HG02885 (cell line): ENCODE results near the gene PDZD8.
"Not testable (repeated sequence)": the region's sequence is repeated elsewhere in the genome, so short reads cannot be mapped to it uniquely, and the experiment has no call there.

Experiments
- ATAC-seq: cut with Tn5 transposase; IDR thresholded peaks from one replicate; pipeline ENCODE4 v1.9.1; 2021; ENCODE audit warnings: mild to moderate bottlenecking; ENCODE audit not compliant: unreplicated experiment, poor library complexity

The PDZD8 gene

DNA sequence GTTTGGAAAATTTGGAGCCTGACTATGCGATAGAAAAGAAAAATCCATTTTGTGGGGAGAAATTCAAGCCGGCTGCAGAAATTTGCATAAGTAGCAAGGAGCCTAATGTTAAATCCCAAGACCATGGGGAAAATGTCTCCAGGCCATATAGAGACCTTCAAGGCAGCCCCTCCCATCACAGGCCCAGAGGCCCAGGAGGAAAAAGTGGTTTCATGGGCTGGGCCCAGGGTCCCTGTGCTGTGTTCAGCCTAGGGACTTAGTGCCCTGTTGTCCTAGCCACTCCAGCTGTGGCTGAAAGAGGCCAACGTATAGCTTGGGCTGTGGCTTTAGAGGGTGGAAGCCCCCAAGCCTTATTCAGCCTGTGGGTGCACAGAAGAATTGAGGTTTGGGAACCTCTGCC lies 71.8 kb downstream of the PDZD8 start:
- ATAC-seq = not testable (repeated sequence)

DNA sequence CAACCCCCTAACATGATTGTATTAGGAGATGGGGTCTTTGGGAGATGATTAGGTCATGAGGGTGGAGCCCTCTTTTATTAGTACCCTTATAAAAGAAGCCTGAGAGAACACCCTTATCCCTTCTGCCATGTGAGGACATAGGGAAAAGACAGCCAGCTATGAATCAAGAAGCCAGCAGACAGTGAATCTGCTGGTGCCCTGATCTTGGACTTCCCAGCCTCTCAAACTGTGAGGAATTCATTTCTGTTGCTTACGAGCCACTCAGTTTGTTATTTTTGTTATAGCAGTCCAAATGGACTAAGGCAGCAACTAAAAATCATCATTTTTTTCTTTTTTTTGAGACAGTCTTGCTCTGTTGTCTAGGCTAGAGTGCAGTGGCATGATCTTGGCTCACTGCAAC lies 74.6 kb downstream of the PDZD8 start:
- no peak for ATAC-seq

DNA sequence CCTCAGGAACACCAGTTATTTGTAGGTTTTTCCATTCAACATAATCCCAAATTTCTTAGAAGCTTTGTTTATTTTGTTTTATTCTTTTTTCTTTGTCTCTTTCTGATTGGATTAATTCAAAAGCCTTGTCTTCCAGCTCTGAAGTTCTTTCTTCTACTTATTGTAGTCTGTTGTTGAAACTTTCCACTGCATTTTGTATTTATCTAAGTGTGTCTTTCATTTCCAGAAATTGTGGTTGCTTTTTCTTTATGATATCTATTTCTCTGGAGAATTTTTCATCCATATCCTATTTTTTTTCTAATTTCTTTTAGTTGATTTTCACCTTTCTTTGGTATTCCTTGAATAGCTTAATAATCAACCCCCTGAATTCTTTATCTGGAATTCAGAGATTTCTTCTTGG lies 75.8 kb downstream of the PDZD8 start:
- ATAC-seq = no peak

DNA sequence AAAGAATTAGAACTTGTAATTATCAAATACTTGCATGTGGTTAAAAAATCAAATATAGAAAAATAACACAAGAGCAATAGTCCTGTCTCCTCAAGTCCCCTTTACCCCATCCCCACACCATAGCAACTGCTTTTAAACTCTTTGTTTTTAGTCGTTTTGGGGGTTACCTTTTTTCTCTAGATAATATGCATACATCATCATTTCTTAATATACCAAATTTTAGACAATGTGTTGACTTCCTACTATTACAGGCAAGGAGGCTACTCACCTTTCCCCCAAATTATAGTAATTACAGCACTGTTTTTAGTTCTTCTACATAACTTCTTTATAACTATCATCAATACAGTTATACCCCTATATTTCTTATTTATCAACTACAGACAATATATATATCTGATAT lies 77.0 kb downstream of the PDZD8 start:
- no peak for ATAC-seq

DNA sequence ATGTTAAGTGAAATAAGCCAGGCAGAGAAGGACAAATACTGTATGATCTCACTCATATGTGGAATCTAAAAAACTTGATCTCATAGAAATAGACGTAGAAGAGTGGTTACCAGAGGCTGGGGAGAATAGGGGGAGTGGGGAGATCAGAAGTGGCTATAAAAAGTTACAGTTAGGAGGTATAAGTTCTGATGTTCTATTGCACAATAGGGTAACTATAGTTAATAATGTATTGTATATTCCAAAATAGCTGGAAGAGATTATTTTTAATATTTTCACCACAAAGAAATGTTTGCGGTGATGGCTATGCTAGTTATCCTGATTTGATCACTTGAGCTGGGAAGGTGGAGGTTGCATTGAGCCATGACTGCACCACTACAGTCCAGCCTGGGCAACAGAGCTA lies 80.5 kb downstream of the PDZD8 start:
- ATAC-seq = no peak

- ATAC-seq = no peak
These were observed 81.1 kb downstream of the PDZD8 start for GRCh38 chr10:117294039-117294645.

DNA sequence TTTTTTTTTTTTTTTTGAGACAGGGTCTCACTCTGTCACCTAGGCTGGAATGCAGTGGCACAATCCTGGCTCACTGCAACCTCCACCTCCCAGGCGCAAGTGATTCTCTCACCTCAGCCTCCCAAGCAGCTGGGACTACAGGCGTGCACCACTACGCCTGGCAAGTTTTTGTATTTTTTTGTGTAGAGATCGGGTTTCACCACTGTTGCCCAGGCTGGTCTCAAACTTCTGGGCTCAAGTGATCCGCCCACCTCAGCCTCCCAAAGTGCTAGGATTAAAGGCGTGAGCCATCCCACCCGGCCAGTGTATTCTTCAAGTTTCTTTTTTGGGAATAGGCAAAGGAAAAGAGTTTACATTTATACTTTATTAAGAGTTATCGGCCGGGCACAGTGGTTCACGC lies 84.4 kb downstream of the PDZD8 start:
- not testable (repeated sequence) for ATAC-seq

- no peak for ATAC-seq
These were observed 90.3 kb downstream of the PDZD8 start for GRCh38 chr10:117284716-117285494.

GRCh38 chr10:117277675-117278074 lies 97.6 kb downstream of the PDZD8 start:
- no peak for ATAC-seq

- no peak for ATAC-seq
These were observed 100.1 kb downstream of the PDZD8 start for GRCh38 chr10:117275121-117275520.

DNA sequence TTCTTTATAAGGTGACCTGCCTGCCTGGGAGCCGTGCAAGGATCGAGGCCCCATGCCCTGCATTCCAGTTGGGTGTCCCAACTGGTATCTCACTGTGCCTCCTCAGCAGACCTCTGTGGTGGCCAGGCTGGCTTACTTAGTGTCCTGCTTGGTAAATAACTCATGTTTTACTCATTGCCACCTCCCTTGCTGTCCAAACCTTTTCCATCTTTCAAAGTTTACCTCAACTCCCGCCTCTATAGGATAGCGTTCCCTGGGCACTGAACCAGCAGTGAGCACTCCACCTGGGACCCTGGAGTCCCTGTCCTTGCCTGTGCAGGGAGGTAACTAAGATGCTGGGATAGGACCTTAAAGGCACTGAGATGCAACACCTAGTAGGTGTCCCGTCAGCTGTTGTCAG lies 100.7 kb downstream of the PDZD8 start:
- ATAC-seq = no peak

DNA sequence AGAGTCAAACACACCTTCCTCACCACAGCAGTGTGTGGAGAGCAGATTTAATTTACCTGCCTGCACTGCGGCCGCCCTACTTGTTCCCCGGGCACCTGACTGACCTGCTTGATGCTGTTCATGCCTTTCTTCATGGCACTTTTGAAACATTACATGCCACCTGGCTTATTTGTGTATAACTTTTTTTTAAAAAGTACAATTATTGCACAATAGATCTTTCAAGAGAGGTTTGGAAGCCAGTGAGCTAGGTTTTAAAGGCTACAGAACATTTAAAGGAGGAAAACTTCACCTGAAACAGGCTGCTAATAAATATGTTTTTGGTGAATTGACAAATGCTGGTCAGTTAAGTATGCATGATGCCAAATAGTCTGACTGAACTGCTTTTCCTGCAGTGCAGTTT lies 101.3 kb downstream of the PDZD8 start:
- ATAC-seq = no peak

DNA sequence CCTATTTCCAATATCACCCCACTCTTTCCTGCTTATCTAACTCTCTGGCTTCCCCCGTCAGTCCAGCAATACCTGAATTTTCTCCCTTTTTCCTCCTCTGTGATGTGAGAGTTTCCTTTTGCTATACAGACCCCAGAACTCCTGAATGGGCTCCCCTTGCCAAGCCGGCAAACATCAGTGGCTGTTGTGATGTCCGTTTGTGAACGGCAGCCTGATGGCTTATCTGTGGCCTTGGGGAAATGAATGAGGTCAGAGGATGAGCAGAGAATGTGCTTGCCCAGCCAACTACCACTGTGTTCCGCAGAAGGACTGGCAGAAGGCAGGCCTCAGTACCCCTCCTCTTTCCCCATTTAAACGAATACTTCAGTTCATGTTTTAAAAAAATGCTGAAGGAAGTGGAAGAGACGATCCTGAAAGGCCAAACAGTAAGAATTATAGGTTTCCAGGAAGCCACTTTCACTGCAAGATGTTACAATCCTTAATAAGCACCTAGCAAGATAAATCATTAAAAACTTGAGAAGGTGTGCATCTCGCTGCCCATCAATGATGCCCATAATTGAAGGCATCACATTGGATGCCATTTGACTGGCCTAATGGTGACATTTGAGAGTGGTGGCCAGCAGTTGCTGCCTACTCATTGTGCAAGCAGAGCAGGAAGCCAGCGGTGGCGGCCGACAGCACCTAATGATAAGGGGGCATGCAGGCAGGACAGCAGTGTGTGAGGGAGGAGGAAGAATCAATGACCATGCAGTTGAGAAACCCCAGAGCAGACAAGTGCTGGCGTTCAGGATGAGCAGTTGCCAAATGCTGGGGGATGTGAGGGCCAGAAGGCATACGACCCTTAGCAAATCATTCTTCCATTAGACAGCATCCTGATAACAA lies 102.8 kb downstream of the PDZD8 start:
- ATAC-seq = no peak

DNA sequence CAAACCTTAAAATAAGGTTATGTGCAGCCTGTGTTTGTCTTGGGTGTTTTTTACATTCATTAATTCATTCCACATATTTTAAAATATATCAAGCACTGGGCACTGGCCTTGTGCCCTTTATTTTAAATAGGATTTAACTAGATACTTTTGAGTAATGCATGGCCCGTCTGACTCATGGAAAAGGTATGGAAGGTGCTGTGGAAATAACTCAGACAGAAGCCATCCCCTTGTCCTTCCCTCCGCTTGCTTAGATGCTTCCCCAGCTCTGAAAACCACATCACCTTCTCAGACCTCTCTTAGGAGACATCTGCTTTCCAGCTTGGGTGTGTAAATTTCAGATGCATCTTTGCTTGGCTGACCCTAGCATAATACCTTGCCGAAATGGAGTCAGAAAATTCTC lies 103.8 kb downstream of the PDZD8 start:
- ATAC-seq = no peak

- ATAC-seq = no peak
These were observed 106.3 kb downstream of the PDZD8 start for GRCh38 chr10:117268907-117269306.

GRCh38 chr10:117268258-117268657 lies 107.0 kb downstream of the PDZD8 start:
- no peak for ATAC-seq

GRCh38 chr10:117266812-117267211 lies 108.4 kb downstream of the PDZD8 start:
- ATAC-seq = no peak

DNA sequence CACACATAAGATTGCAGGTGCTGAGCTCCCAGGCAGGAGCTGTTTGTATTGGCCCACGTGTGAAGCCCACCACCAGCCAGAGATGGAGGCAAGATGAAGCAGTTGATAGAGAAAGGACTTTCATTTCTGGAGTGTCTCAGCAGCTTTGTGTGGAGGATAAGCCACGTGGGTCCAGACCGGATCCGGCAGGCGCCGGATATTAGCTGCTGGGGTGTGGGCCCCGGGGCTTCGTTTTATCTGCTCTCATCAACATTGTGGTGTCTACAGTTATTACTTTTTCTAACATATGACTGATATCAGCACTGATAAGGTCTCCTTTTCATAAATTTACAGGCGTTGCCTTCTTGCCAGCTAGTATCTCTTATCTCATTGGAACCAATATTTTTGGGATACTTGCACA lies 108.8 kb downstream of the PDZD8 start:
- no peak for ATAC-seq

DNA sequence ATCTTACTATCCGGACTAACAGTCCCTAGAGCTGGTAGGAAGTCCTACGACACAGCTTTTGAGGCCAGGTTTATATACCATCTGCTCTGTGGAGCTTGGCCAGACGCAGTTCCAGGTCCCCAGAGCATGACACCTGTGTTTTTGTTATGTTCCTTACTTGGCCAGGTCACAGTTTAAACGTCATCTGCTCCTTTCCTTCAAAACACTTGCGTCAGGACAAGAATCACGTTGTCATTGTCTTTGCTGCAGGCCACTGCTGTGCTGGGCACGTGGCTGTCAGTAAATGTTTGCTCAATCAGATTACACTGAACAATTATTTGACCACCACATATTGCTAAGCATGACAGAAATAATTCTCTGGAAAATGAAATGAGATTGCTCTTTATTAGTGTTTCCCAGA lies 110.5 kb downstream of the PDZD8 start:
- ATAC-seq = no peak

DNA sequence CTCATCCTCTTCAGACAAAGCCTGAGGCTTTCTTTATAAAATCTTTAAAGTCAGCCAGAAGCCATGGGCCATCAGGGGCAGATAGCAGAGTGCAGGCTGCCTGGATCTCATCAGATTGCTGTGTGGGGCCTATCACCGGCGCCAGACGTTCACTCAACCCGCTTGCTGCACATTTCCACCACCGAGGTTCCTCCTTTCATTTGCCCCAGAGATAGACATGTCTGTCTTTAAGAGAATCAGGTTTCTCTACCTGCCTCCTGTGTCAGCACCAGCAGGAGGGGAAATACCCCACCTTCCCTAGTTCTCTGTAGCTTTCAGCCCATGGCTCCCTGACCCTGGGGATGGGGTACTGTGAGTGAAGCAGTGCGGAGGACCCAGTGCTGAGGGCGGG lies 112.3 kb downstream of the PDZD8 start:
- ATAC-seq = no peak

DNA sequence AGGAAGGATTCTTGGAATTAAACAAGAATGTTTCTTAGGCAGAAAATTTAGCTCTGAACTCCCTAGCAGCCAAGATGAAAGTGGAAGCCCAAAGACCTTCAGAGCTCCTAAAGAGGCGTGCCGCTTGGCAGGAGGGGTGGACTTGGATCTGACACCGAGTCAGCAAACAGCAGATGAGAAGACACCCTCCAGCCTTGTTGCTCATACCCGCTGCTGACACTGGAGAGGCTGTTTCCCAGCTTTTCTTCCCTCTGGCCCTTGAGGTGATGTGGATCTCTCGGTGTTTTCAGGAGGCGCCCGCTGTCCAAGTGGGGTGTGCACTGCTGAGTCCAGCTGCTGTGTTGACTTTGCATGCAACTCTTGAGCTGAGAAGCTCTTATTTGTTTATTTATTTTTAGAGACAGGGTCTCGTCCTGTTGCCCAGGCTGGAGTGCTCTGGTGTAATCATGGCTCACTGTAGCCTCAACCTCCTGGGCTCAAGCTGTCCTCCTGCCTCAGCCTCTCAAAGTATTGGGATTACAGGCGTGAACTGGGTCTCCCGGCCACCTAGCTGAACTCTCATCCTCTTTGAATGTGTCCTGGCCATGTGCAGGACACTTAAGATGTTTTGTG lies 112.8 kb downstream of the PDZD8 start:
- ATAC-seq = no peak
